ENCODE measurements around the gene MS4A14. TPM values are rescaled to one million over a fixed set of nuclear protein-coding genes. Genes with fewer than 3 reads are reported as not detected.
A peak's percentile ranks its signal among the peaks of the same experiment; 100 is the strongest.

Gene MS4A14
- total RNA-seq, 2 donors from 2014 or later = 0.17 to 1.1 TPM

GRCh38 chr11:60367896-60368295 lies 28.4 kb upstream of the MS4A14 start:
- DNase-seq = no peak
- no peak overlapping the region for H3K27ac ChIP-seq

GRCh38 chr11:60370252-60370810 lies 25.9 kb upstream of the MS4A14 start:
- no peaks in the 10 kb centered on the region for H3K27me3 ChIP-seq
- H3K27ac ChIP-seq = peak overlapping the region; percentile 9
- no peaks in the 10 kb centered on the region for H3K9me3 ChIP-seq
- no peak overlapping the region for H3K4me3 ChIP-seq
- no peak overlapping the region for H3K9ac ChIP-seq (ENCODE audit: low read depth in 2 of 2, low read length in 2 of 2)
- no peaks in the 10 kb centered on the region for H3K36me3 ChIP-seq
- H3K4me1 ChIP-seq = no peaks in the 10 kb centered on the region
- intact Hi-C loops (cut with DNase I) = no loop called here
- no peak for DNase-seq
- no peak for TF ChIP-seq CTCF (IDR thresholded peaks at IDR 0.05)

More at GRCh38 chr11:60367896-60368295, 28.4 kb upstream of the MS4A14 start:
- H3K4me3 ChIP-seq = no peak overlapping the region
- no peak overlapping the region for H3K9ac ChIP-seq (ENCODE audit: low read depth in 2 of 2, low read length in 2 of 2)
- H3K27me3 ChIP-seq = no peaks in the 10 kb centered on the region
- no peak for TF ChIP-seq CTCF (IDR thresholded peaks at IDR 0.05)
- no peaks in the 10 kb centered on the region for H3K4me1 ChIP-seq
- no peaks in the 10 kb centered on the region for H3K36me3 ChIP-seq
- H3K9me3 ChIP-seq = no peaks in the 10 kb centered on the region
- intact Hi-C loops (cut with DNase I) = loop anchor here (2.0 kb wide), 1 partner anchor 249 kb away; no protein-coding TSS in a partner anchor

- H3K27ac ChIP-seq = peak overlapping the region; percentile 9
- no peak overlapping the region for H3K4me3 ChIP-seq
- H3K4me1 ChIP-seq = no peaks in the 10 kb centered on the region
- TF ChIP-seq CTCF (IDR thresholded peaks at IDR 0.05) = no peak
- no peaks in the 10 kb centered on the region for H3K36me3 ChIP-seq
- no peak overlapping the region for H3K9ac ChIP-seq (ENCODE audit: low read depth in 2 of 2, low read length in 2 of 2)
- intact Hi-C loops (cut with DNase I) = no loop called here
- H3K9me3 ChIP-seq = no peaks in the 10 kb centered on the region
- no peak for DNase-seq
- H3K27me3 ChIP-seq = no peaks in the 10 kb centered on the region
Observed at GRCh38 chr11:60370811-60371298, 25.4 kb upstream of the MS4A14 start.

- Histone ChIP-seq H3K36me3 (no peaks in the 10 kb centered on the region), H3K27ac (peak overlapping the region; percentile 9), H3K27me3 (no peaks in the 10 kb centered on the region), H3K4me3 (no peak overlapping the region), H3K9me3 (no peaks in the 10 kb centered on the region), H3K9ac (ENCODE audit: low read depth in 2 of 2, low read length in 2 of 2) (no peak overlapping the region), H3K4me1 (no peaks in the 10 kb centered on the region)
- intact Hi-C loops (cut with DNase I) = no loop called here
- TF ChIP-seq CTCF (IDR thresholded peaks at IDR 0.05) = no peak
- DNase-seq = no peak
Observed at GRCh38 chr11:60371386-60371785, 24.9 kb upstream of the MS4A14 start.

GRCh38 chr11:60371854-60372253 lies 24.4 kb upstream of the MS4A14 start:
- no peaks in the 10 kb centered on the region for H3K9me3 ChIP-seq
- no peak overlapping the region for H3K4me3 ChIP-seq
- no peaks in the 10 kb centered on the region for H3K27me3 ChIP-seq
- no peak overlapping the region for H3K9ac ChIP-seq (ENCODE audit: low read depth in 2 of 2, low read length in 2 of 2)
- no peaks in the 10 kb centered on the region for H3K36me3 ChIP-seq
- no peak for DNase-seq
- intact Hi-C loops (cut with DNase I) = no loop called here
- H3K27ac ChIP-seq = peak overlapping the region; percentile 9
- no peaks in the 10 kb centered on the region for H3K4me1 ChIP-seq
- no peak for TF ChIP-seq CTCF (IDR thresholded peaks at IDR 0.05)
